Placental epithelial cell (primary cell): ENCODE data around the gene PANK4. TPM values are rescaled to one million over a fixed set of nuclear protein-coding genes. Genes with fewer than 3 reads are reported as not detected.

ENCODE experiments used
- total RNA-seq: library from RNA; depleted of rRNA; stranded (reverse); fragments of >200 nt; gene quantifications from 2 replicates; pipeline ENCODE4 v1.2.3, GENCODE V29; 2012

Gene PANK4
- 27.9 and 43.1 TPM in 2 replicates for total RNA-seq

GRCh38 chr1:2525920-2526823 lies at the start of gene PANK4:
Gene PANK4 (minus strand): TSS chr1:2526596. CDS start chr1:2526587, 9 bp downstream.

GRCh38 chr1:2556277-2556677 lies 29.9 kb upstream of the PANK4 start, which contains the start of gene TNFRSF14:
Gene TNFRSF14 (plus strand): TSS chr1:2556371. CDS start chr1:2556665, 294 bp downstream.

GRCh38 chr1:2529784-2530512 lies 3.6 kb upstream of the PANK4 start, which contains the start of gene HES5:
Gene HES5 (minus strand): TSS chr1:2530263. CDS start chr1:2530164, 99 bp downstream.

GRCh38 chr1:2476061-2476999 lies 50.1 kb downstream of the PANK4 start, which contains the start of gene PLCH2:
Gene PLCH2 (plus strand): TSS chr1:2476289. CDS start chr1:2476589, 300 bp downstream.

Other genes starting within 250 kb of the PANK4 start
- gene MORN1, start 135.0 kb downstream of the PANK4 start, total RNA-seq, result 13.0 and 16.9 TPM in 2 replicates
- gene RER1, start 134.8 kb downstream of the PANK4 start, total RNA-seq, result 72.2 and 98.8 TPM in 2 replicates
- 31.0 and 46.5 TPM in 2 replicates for gene PEX10, start 114.0 kb downstream of the PANK4 start, total RNA-seq
- 0.22 and 0.39 TPM in 2 replicates for gene PLCH2, start 50.3 kb downstream of the PANK4 start, total RNA-seq
- gene HES5, start 3.7 kb upstream of the PANK4 start, total RNA-seq, result not detected in 2 replicates
- gene TNFRSF14, start 29.8 kb upstream of the PANK4 start, total RNA-seq, result 2.0 and 5.4 TPM in 2 replicates
- 9.8 and 12.0 TPM in 2 replicates for gene PRXL2B, start 60.2 kb upstream of the PANK4 start, total RNA-seq
- not detected in 2 replicates for gene MMEL1, start 106.4 kb upstream of the PANK4 start, total RNA-seq